Hepatocyte (in vitro differentiated cells): ENCODE data around the gene IMMT.

Source experiments
- CTCF ChIP-seq: fragments of 200-600 bp; sonication (generic); IDR thresholded peaks from 2 replicates; pipeline ENCODE4 v1.5.1; 2016; ENCODE audit warnings: antibody characterized with exemption, mild to moderate bottlenecking; ENCODE audit not compliant: poor library complexity
- EZH2 ChIP-seq: fragments of 200-600 bp; sonication (generic); IDR thresholded peaks from 2 replicates; pipeline ENCODE4 v1.6.1; 2016; ENCODE audit warnings: antibody characterized with exemption, mild to moderate bottlenecking, borderline replicate concordance
- EZH2phosphoT487 ChIP-seq: fragments of 200-600 bp; sonication (generic); IDR thresholded peaks from one replicate; pipeline ENCODE4 v1.6.1; 2018; ENCODE audit warnings: antibody characterized with exemption, mild to moderate bottlenecking, low read depth, moderate library complexity; ENCODE audit not compliant: unreplicated experiment, severe bottlenecking

GRCh38 chr2:86239326-86239725 is 44.1 kb upstream of the IMMT start:
- TF ChIP-seq CTCF (no peak), EZH2 (no peak), EZH2phosphoT487 (no peak)
